HG03108 (cell line): Measurements from ENCODE around the gene RAD51B.

Experiments used
- ATAC-seq: cut with Tn5 transposase; IDR thresholded peaks from one replicate; pipeline ENCODE4 v1.9.1; 2021; ENCODE audit warnings: moderate library complexity; ENCODE audit not compliant: unreplicated experiment

RAD51B gene

DNA sequence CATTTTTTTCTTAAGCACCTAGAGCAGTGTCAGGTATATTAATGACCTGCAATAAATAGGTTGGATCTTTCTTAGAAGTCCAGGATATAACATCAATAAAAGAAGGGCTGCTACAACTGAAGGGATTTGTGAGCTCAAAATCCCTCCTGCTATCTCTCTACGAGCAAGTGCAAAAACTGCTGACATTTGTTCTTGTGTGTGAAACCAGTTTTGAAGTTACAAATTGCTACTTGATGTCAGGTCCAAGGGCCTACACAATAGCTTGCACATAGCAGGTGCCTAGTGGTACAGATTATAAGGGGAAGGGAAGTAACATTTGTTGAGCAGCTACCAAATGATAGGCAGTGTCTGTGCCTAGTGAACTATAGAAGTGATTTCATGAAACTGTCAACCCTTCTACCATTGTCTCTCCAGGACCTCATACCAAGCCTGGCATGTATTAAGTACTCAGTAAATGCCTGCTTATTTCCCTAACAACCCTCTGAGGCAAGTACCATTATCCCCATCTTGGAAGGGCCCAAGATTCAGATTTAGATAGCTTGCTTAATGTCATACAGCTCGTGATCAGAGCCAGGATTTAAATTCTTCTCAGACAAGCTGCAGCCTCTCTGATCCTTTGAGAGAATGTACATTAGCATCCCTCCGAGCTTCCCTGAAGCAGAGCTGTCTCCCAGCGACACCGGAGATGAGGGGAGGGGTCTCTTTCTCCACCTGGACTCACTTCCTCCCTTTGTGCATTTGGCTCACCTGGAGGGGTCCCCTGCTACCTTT lies 673.0 kb downstream of the RAD51B start:
- no peak for ATAC-seq

DNA sequence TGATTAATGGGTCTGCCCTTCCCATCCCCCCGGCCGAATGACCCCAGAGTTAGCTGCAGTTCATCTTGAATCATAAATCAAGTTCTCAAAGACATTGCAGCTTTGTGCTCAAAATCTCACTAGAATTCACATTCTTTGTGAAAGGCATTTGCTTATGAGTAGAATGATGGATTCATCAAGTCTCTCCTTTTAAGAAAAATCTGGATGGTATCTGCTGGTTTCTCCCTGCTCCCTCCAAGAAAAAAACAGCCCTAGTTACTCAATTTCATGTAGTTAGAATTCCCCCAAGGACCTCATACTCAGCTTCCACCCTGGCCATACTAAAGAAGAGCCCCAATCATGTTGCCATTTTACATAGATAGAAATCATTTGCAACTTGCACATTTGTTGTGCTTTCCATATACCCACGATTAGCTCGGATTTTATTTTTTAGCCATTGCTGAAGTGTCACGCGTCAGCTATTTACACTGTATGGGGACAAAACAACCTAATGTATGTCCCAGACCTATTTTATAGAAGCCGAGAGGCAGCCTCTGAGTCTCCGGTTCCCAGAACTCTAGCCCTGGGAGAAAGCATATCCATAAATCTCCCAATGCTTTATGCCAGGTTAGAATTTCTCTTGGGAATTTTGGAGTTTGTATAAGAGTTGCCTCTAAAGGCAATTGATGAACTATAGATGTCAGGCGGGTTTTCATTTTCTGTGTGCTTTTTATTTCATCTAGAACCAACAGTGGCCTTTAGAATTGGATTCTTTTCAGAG lies 673.8 kb downstream of the RAD51B start:
- ATAC-seq: no peak

DNA sequence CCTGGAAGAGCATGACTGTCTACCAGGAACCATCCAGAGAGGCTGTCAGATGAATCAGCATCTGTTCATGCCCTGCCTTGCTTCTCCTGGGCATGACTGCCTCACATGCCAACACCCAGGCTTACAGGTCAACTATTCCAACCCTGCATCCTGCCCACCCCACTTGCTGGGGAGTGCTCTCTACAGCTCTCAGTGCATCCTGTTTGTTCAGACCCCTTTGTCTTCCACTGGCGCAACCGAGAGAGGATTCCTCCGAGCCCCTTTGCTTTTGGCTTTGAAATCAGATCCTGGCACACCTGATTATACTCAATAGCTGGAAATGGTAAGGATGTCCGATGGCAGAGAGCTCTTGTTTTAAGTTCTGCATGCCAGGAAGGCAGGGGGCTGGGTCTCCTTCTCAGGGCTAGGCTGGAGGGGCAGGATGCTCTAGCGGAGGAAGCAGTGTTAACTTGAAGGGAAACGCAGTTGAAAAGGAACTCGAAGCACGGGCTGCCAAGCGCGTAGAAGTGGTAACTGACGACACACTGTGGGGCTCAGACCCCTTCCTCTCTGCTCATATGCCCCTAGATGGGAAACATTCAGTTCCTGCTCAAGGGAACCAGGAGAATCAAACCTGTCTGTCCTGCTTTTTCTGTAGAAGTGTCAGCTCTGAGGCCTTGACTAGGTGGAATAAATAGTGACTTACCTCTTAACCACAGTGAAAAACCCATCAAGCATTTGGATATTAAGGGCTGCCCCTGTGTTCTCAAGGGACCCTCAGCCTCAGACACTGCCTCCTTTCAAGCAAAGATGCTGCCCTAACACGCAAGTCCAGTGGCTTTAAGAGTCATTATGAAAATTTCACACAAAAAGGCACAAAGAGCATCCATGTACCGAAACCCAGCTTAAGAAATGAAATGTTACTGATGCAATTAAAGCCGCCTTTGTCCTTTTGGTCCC lies 675.8 kb downstream of the RAD51B start:
- ATAC-seq: no peak

DNA sequence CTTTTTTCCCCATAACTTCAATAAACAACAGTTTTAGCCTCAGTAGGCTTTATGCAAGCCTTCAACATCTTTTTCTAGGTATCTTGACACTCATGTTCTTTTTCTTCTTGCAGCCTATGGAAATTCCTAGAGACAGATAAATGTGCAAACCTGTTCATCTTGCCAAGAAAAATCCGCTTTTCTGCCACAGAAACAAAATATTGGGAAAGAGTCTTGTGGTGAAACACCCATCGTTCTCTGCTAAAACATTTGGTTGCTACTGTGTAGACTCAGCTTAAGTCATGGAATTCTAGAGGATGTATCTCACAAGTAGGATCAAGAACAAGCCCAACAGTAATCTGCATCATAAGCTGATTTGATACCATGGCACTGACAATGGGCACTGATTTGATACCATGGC lies 677.4 kb downstream of the RAD51B start:
- ATAC-seq: no peak

DNA sequence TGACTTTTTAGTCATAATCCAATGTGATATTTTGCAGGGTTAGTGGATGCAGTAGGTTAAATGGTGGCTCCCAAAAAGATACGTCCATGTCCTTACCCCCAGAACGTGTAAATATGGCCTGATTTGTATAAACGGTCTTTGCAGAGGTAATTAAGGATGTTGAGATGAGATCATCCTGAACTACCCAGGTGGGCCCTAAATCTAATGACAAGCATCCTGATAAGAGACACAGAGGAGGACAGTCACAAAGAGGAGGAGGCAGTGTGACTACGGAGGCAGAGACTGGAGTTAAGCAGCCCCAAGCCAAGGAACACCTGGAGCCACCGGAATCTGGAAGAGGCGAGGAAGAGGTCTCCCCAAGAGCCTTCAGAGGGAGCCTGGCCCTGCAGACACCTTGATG lies 679.9 kb downstream of the RAD51B start:
- no peak for ATAC-seq

DNA sequence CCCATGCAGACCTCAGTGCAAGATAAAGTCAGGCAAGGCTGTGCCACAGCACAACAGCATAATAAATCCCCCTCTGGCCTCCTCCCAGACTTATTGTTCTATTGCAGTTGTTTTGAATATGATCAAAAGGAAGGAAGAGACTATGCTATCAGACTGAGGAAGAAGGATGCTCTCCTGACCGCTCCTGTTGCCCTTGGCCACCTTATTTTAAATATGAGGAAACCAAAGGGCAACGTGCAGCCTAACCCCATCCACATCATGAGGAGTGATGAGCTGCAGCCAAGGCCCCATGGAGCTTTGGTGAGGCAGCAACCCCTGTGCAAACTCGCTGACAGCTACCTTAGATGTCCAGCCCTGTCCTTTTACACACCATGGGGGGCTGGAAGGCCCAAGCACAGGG lies 681.6 kb downstream of the RAD51B start:
- no peak for ATAC-seq

DNA sequence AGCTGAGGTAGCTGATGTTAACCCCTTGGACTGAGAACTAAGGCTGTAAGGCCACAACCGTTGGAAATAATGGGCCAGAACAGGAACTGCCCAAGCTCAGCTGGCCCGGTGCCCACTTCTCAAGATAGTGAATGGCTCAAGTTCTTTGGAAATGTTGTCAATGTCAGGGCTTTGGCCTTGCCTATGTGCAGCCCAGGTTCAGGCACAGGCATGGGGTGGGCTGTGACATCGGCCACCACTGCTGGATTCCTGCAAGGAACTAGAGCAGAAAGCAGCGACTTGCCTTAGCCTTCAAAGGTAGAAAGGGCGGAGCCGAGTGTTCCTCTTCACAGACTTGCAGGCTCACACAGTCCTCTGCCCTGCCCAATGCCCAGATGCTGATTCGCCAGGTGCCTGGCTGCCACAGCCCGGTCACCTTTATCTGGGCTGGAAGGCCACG lies 682.1 kb downstream of the RAD51B start:
- no peak for ATAC-seq

DNA sequence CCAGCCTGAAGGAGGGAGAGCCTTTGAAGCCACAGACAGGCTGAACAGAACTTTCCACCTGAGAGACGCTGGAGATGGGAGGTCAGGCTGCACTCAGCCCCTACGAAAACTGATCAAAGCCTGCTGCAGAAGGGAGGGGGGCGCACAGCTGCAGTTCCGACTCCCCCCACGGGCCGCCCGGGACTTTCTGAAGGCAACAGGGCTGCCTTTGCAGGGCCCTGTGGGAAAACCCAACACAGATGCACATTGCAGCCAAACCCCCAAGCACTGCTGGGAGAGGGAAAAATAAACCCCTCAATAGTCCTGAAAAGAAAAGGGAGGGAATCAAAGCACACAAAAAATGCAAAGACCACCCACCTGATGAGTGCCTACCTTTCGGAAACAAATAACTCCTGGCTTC lies 682.7 kb downstream of the RAD51B start:
- ATAC-seq: no peak

DNA sequence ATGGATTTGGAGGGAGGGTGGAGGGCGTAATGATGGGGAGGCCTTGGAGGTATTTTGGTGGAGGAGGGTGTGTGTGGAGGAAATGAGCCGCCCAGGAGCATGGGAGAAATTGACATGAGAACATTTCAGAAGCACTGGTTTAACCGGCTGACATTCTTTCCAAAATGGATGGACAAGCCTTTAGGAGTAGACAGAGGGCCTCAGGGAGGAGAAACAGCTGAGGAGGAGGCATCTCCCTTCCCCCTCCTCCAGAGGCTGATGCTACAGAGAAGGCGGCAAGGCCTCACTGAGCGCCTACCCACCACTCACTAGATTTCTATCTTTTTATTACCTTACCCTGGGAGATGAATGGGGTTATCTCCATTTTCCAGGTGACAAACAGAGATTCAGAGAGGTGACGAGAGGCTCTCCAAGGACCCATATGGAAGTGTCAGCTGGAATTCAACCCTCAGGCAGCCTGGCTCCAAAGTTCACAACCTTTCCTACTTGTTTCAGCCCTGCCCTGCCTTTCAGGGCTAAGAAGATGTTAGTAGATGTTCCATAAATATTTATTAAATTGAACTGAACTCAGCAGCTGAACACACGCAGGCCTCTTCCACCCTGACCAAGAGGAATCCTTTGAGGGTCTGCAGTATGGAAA lies 683.7 kb downstream of the RAD51B start:
- no peak for ATAC-seq

DNA sequence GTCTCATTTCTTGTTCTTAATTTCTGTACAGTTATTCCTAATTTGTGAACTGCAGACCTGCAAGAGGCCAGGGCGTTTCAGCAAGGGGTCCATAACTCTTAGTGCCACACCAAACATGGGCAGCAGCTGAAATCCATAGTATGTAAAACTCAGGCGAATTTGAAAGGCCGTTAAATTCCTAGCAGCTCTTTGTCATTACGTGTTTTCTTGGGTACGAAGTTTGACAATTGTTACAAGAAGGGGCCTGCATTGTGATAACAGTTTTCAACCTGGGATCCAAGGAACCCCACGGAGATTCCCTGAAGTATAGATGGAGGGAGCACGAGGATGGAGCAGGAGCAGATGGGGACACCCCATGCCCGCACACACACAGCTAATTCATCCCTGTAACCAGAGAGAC lies 685.3 kb downstream of the RAD51B start:
- ATAC-seq: no peak

DNA sequence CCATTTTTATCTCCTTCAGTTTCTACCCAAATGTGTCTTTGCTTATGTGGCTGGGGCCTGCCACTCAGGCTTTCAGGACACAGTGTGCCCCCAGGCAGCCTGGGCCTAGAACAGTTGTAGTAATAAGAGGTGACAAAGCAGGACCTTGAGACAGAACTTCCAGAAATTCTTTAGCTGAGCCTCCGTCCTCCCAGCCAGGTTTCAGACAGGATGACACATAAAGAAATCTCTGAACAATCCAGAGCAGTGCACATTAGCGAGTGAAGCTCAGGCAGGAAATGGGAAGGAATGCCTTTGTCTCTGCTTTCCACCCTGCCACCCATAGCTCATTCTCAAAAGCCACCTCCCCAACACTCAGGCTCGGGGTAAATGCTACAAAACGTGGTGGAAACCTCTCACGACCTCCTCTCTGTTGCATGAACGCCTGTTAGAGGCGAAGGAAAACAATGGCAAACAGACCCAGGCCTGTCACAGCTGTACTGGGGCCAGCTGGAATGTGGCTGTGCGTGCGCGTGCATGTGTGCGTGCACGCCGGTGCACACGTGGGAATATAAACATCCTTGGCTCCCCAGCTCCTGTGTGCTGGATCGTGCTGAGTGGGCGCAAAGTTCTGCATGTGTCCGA lies 686.6 kb downstream of the RAD51B start:
- ATAC-seq: no peak

DNA sequence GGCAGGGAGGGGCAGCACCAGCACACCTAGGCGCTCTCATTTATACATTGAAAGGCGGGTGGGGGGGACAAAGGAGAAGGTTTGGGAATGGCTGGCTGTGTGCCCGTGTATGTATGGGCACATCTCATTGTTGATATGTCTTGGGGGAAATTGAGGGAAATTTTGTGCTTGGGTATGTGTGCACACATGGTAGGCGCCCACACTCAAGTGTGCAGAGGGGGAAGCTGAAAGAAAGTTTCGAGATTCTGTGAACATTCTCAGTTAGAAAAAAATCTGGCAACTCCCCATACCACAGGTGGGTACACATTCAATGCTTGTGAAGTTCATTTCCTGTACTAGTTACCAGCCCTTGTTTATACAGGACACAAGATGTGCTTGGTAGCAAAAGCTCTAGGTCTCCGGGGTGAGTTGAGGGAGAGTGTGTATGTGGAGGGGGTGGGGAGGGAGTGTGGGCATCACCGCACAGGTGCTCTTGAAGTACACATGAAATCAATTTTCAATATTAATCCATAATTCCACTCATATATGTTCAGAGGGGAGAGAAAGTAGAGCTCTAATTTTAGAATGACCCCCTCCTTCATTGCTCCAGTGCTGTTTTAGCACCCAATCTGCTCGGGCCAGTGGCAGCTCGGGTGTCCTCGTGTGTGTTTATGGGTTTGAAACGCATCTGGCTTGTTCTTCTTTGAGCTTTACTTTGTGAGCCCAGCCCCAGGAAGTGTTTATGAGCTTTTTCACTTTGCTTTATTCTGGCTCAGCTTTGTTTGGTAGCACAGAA lies 687.3 kb downstream of the RAD51B start:
- ATAC-seq: peak; percentile 82

DNA sequence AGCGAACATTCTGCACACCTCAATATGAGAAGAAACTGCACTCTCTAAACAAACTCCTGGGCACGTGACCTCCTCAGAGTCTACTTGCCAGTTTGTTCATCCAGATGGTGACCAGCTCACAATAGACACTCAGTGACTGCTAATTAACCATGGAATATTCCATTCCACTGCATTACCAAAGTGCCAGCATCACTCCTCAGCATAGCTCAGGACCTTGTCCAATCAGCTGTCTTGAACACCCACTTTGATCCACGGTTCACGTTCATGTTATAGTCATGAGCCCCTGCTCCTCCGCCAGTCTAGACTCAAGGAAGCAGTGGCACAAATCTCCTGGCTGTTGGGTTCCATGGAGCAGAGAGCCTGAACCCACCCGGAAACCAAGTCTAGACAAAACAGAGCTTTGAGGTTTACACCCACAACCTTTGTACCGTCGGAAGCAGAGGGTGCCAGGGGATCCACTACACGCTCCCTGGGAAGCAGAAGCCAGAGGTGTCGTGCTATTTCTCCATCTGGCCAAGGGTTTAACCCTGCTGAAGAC lies 688.0 kb downstream of the RAD51B start:
- ATAC-seq: no peak

DNA sequence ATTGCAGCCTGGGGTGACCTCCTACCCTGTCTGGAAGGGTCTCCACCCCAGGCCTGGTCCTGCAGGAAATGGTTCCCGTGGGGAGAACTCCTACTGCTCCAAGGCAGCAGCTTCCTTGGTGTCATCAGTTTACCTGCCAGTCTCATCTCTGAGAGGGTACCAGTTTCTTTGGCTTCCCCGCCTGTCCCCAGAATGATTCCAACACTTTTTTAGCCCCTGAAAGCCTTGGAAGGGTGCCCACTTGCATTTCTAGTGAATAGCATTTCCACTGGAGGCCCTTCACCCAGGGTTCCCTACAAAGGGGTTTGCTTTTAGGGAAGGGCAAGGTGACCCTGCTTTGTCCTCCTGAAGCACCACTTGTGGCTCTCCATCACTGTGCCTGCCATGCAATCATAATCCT lies 689.0 kb downstream of the RAD51B start:
- no peak for ATAC-seq

DNA sequence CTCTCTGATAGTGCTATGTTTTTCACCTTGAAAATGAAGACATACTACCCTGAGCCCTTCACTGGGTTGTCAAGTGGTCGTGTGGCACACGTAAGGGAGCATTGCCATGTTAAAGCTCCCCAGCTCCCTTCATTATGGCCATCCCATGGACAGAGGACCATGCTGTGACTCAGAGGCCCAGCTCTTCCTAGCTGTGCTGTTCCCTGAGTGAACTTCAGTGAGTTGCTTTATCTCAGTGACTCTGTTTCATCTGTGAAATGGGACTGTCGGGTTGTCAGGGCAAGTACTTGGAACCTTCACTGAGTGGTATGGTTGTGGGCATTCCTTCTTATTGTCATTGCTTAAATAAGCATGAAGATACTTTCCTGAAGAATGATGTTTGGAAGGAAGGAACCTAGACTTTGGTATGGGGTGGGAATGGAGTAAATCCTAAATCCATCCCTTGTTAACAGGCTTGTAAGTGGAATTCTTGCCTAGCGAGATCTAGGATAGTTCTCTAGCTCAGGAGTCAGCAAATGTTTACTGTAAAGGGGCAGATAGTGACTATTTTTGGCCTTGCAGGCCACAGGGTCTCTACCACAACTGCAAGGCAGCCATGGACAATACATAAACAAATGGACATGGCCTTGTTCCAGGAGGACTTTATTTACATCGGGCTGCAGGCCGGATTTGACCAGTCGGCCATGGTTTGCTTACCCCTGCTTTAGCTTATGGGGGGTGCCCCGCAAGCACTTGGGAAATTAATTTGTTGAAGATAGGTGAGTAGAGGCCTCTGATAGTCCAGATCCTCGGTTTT lies 689.8 kb downstream of the RAD51B start:
- ATAC-seq: no peak

DNA sequence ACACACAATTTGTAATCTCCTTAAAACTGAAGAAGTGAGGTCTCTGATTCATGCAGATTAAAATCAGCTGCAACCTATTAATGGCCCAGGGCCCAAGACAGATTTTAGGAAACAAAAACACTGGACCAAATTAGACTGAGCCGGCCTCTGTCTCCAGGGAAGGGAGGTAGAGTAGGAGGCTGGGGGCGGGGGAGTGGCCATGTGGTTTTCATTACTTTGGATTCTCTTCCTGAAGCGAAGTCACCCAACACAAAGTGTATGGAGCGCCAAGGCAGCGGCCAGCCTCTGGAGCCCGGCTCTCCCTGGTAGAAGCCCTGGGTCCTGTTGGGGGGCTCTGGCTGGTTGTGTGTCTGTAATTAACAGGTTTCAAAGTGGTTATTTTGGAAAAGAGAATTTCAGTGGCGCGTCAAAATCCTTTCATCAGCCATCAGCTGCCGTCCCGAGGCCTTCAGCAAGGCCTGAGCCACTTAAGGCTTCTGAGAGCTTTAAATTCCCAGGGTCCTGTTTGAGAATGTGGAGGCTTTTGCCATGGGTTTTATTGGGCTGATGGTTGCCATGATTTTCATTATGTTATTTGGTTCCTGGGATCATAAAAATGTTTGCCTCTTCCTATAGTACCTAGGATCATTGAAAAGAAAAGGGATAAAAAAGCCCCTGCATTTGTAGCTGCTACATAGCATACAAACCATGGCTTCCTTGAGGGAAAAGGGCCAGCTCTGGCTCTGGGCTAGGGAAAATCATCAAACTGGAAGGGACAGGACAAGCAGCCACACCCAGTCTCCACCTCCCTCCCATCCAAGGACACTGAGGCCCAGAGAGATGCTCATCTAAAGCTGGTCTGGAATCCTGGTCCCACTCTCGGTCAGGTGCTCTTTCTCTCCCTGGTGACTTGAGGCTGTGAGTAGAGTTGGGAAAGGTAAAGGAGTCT lies 690.9 kb downstream of the RAD51B start:
- ATAC-seq: no peak
